GM23248 (cell line): ENCODE data around the gene KIF6.

ENCODE experiments used
- EZH2 ChIP-seq: fragments of 200-600 bp; sonication (generic); IDR thresholded peaks from 2 replicates; pipeline ENCODE4 v1.6.1; 2018; ENCODE audit warnings: antibody characterized with exemption, mild to moderate bottlenecking; ENCODE audit not compliant: insufficient read depth, poor library complexity, severe bottlenecking
- EZH2phosphoT487 ChIP-seq: fragments of 200-600 bp; sonication (generic); IDR thresholded peaks from 2 replicates; pipeline ENCODE4 v1.6.1; 2018; ENCODE audit warnings: antibody characterized with exemption, moderate library complexity, mild to moderate bottlenecking, low read depth; ENCODE audit not compliant: insufficient read depth

GRCh38 chr6:39360378-39360777, 364.8 kb downstream of the KIF6 start:
- no peak for TF ChIP-seq EZH2
- no peak for TF ChIP-seq EZH2phosphoT487
